Measurements from ENCODE around the gene KLF4. TPM values are rescaled to one million over a fixed set of nuclear protein-coding genes. Genes with fewer than 3 reads are reported as not detected.

KLF4 gene
- total and polyA plus RNA-seq, 7 donors, result 22.8 to 392 (median 61.8) TPM

DNA sequence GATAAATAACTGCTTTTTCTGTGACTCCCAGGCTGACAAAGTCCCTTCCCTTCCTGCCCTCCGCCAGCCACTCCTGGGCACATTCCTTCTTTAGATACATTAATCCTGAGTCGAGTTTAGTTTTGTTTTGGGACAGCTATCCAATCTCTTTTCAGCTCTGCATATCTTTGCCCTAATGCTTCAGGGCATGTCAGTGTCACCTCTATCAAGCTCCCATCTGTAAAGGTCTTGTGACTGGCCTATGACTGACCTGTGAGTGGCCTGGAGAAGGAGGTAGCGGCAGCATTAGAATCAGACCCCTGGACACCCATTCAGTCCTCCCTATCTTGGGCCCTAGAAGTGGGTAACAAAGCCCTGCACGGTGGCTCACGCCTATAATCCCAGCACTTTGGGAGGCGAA is 34.0 kb upstream of the KLF4 start:
- Histone ChIP-seq H3K27me3 (no peaks in the 10 kb centered on the region), H3K9me3 (no peaks in the 10 kb centered on the region), H3K4me1 (no peaks in the 10 kb centered on the region), H3K27ac (no peak overlapping the region), H3K36me3 (no peaks in the 10 kb centered on the region), H3K4me3 (no peak overlapping the region)
- TF ChIP-seq CTCF (IDR thresholded peaks at IDR 0.05) (no peak), POLR2A (IDR thresholded peaks at IDR 0.05) (no peak), EP300 (IDR thresholded peaks at IDR 0.05) (no peak), POLR2AphosphoS5 (IDR thresholded peaks at IDR 0.05) (no peak)
- intact Hi-C loops (cut with DNase I), result no loop called here
- no peak for DNase-seq
- 95 to 96% methylated on average over 6 of the region's 6 CpGs for WGBS, 2 donors

GRCh38 chr9:107520186-107520585 is 30.6 kb upstream of the KLF4 start:
- H3K4me1 ChIP-seq, result no peaks in the 10 kb centered on the region
- no peak overlapping the region for H3K27ac ChIP-seq
- WGBS, 2 donors, result 97 to 99% methylated on average over 1 of the region's 1 CpG
- no peak for DNase-seq
- no peaks in the 10 kb centered on the region for H3K36me3 ChIP-seq
- no peaks in the 10 kb centered on the region for H3K27me3 ChIP-seq
- H3K4me3 ChIP-seq, result no peak overlapping the region
- no peaks in the 10 kb centered on the region for H3K9me3 ChIP-seq
- no peak for TF ChIP-seq POLR2A (IDR thresholded peaks at IDR 0.05)
- TF ChIP-seq CTCF (IDR thresholded peaks at IDR 0.05), result no peak
- no peak for TF ChIP-seq EP300 (IDR thresholded peaks at IDR 0.05)
- TF ChIP-seq POLR2AphosphoS5 (IDR thresholded peaks at IDR 0.05), result no peak
- intact Hi-C loops (cut with DNase I), result no loop called here

GRCh38 chr9:107518037-107518807 is 28.7 kb upstream of the KLF4 start:
- Histone ChIP-seq H3K36me3 (no peaks in the 10 kb centered on the region), H3K4me1 (no peaks in the 10 kb centered on the region), H3K9me3 (no peaks in the 10 kb centered on the region), H3K27me3 (no peaks in the 10 kb centered on the region), H3K4me3 (no peak overlapping the region), H3K27ac (no peak overlapping the region)
- intact Hi-C loops (cut with DNase I), result no loop called here
- no peak for TF ChIP-seq POLR2AphosphoS5 (IDR thresholded peaks at IDR 0.05)
- no peak for TF ChIP-seq POLR2A (IDR thresholded peaks at IDR 0.05)
- no peak for TF ChIP-seq EP300 (IDR thresholded peaks at IDR 0.05)
- no peak for TF ChIP-seq CTCF (IDR thresholded peaks at IDR 0.05)
- WGBS, 2 donors, result 67 to 77% methylated on average over 6 of the region's 6 CpGs
- no peak for DNase-seq

GRCh38 chr9:107513464-107514100 is 24.0 kb upstream of the KLF4 start:
- no peak for TF ChIP-seq POLR2AphosphoS5 (IDR thresholded peaks at IDR 0.05)
- Histone ChIP-seq H3K9me3 (no peaks in the 10 kb centered on the region), H3K4me1 (no peaks in the 10 kb centered on the region), H3K36me3 (no peaks in the 10 kb centered on the region), H3K27me3 (no peaks in the 10 kb centered on the region), H3K4me3 (no peak overlapping the region), H3K27ac (no peak overlapping the region)
- intact Hi-C loops (cut with DNase I), result no loop called here
- no peak for DNase-seq
- 56 to 76% methylated on average over 2 of the region's 2 CpGs for WGBS, 2 donors

- no peaks in the 10 kb centered on the region for H3K4me1 ChIP-seq
- no peaks in the 10 kb centered on the region for H3K27me3 ChIP-seq
- WGBS, 2 donors, result 24 to 59% methylated on average over 7 of the region's 7 CpGs
- intact Hi-C loops (cut with DNase I), result loop anchor here (10.0 kb wide), 1 partner anchor 70 kb away; no protein-coding TSS in a partner anchor
- H3K9me3 ChIP-seq, result no peaks in the 10 kb centered on the region
- no peak overlapping the region for H3K4me3 ChIP-seq
- TF ChIP-seq CTCF (IDR thresholded peaks at IDR 0.05), result no peak
- no peak for TF ChIP-seq POLR2AphosphoS5 (IDR thresholded peaks at IDR 0.05)
- no peak for TF ChIP-seq POLR2A (IDR thresholded peaks at IDR 0.05)
- TF ChIP-seq EP300 (IDR thresholded peaks at IDR 0.05), result no peak
- no peak for DNase-seq
- H3K27ac ChIP-seq, result peak overlapping the region in 1 of 4 donors; percentile 58
- no peaks in the 10 kb centered on the region for H3K36me3 ChIP-seq
Observed at GRCh38 chr9:107504585-107505455, 15.3 kb upstream of the KLF4 start.

Data from sigmoid colon (tissue), 7 donors.